ENCODE data around the gene LGALS12.

LGALS12 gene

DNA sequence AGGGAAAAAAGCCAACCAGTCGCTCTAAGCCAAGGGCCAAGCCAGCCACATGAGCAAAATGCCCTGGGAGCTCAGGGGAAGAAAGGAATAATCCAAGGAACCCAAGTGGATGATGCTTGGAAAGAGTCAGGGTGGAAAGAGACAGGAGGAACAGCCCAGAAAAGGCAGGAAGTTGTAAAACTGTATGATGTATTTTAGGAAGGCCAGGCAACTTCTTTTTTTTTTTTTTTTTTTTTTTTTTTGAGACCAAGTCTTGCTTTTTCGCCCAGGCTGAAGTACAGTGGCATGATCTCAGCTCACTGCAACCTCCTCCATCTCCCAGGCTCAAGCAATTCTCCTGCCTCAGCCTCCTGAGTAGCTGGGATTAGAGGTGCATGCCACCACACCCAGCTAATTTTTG is 1.6 kb downstream of the LGALS12 start:
- in situ Hi-C loops (cut with HindIII; ENCODE audit: low sequenced_read_pairs) = no loop called here
- H3K4me3 ChIP-seq (ENCODE audit: low read depth, low read length) = no peak overlapping the region
- no peak for DNase-seq (ENCODE audit: low read depth, low spot score)
- TF ChIP-seq, protein P1, sequence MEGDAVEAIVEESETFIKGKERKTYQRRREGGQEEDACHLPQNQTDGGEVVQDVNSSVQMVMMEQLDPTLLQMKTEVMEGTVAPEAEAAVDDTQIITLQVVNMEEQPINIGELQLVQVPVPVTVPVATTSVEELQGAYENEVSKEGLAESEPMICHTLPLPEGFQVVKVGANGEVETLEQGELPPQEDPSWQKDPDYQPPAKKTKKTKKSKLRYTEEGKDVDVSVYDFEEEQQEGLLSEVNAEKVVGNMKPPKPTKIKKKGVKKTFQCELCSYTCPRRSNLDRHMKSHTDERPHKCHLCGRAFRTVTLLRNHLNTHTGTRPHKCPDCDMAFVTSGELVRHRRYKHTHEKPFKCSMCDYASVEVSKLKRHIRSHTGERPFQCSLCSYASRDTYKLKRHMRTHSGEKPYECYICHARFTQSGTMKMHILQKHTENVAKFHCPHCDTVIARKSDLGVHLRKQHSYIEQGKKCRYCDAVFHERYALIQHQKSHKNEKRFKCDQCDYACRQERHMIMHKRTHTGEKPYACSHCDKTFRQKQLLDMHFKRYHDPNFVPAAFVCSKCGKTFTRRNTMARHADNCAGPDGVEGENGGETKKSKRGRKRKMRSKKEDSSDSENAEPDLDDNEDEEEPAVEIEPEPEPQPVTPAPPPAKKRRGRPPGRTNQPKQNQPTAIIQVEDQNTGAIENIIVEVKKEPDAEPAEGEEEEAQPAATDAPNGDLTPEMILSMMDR (IDR thresholded peaks at IDR 0.05; ENCODE audit: low read depth, low read length) = no peak

DNA sequence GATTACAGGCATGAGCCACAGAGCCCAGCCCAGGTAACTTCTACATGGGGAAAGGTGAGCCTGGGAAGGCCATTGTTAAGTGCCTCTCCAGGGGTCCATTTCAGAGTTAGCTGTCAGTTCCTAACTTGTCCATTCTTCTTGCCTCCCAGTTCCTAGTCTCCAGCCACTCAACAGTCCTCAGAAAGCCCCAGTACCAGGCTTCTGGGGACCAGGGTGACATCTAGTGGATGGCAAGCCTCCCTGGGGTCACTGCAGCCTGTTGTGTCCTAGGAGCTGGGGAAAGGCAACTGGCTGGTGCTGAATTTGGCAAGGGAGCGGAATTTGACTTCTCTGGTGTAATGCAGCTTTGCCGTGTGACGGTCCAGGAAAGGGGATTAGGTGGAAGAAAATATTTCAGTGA is 2.1 kb downstream of the LGALS12 start:
- no peak overlapping the region for H3K4me3 ChIP-seq (ENCODE audit: low read depth, low read length)
- TF ChIP-seq, protein P1 (IDR thresholded peaks at IDR 0.05; ENCODE audit: low read depth, low read length) = peak; percentile 23
- in situ Hi-C loops (cut with HindIII; ENCODE audit: low sequenced_read_pairs) = no loop called here
- DNase-seq (ENCODE audit: low read depth, low spot score) = no peak

DNA sequence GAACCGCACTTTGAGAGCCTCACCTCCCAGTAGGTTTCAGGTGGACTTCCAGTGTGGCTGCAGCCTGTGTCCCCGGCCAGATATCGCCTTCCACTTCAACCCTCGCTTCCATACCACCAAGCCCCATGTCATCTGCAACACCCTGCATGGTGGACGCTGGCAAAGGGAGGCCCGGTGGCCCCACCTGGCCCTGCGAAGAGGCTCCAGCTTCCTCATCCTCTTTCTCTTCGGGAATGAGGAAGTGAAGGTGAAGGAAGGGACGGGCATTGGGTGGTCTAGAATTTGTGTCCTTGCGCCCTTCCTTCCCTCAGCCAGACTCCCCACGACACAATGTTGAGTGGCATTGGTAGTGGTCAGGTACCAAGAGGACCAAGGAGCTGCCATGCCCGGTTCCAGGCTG is 2.9 kb downstream of the LGALS12 start:
- TF ChIP-seq, protein P1 (IDR thresholded peaks at IDR 0.05; ENCODE audit: low read depth, low read length) = no peak
- no peak for DNase-seq (ENCODE audit: low read depth, low spot score)
- in situ Hi-C loops (cut with HindIII; ENCODE audit: low sequenced_read_pairs) = no loop called here
- H3K4me3 ChIP-seq (ENCODE audit: low read depth, low read length) = no peak overlapping the region

DNA sequence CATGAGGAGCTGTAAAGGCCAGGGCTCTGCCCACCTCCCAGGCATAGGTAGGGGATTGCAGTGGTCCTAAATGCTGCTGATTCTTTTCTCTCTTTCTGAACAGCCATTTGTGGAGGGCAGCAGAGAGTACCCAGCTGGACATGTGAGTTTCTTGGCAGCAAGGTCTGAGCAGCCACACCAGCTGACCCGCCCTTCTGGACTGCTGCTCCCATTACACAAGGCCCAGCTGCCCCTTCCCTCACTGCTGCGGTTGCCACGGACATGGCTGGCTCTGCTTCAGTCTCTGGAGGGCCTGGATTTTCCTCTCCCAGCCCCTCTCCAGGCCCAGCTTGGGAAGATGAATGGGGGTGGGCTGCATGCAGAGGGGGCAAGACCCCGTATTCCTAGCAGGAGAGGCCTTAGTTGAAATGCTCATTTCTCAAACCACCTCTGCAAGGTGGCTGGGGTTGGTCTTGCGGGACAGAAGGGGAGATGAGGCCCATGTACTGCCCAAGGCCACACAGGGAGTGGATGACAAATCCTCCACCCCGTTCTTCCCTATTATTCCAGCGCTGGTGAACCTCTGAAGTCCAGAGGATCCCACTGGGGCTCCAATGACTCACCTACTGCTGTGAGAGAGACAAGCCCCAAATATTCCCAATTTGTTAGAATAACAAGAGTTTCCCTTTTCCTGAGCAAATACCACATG is 4.6 kb downstream of the LGALS12 start:
- peak; percentile 72 for DNase-seq (ENCODE audit: low read depth, low spot score)
- H3K4me3 ChIP-seq (ENCODE audit: low read depth, low read length) = no peak overlapping the region
- TF ChIP-seq, protein P1 (IDR thresholded peaks at IDR 0.05; ENCODE audit: low read depth, low read length) = no peak
- in situ Hi-C loops (cut with HindIII; ENCODE audit: low sequenced_read_pairs) = no loop called here

DNA sequence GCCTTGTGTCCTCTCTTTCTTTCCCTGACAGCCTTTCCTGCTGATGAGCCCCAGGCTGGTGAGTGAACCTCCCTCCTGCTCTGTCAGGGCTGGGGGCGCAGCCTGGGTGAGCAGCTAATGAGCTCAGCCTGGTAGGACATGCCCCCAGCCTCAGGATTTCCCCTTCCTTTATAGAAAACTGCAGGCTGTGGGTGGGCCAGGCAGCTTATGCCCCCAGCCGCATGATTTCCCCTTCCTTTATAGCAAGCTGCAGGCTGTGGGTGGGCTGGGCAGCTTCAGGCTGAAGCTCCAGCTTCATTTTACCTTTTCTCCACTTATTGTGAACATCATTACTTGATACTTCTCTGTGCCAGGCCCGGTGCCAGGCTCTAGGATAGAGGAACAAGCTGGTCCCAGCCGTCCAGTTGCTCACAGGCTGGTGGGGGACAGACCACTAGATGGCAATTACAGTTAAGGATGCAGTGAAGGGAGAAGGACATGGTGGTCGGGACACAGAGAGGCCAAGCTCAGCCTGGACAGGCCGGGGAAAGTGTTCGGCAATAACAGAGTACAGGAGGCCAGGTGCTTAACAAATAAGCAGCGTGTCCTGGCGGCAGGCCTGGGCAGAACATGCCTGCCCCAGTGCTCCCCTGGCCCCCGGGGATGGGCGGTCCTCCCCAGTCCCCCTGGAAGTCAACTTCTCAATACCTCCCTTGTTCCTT is 5.3 kb downstream of the LGALS12 start:
- TF ChIP-seq, protein P1 (IDR thresholded peaks at IDR 0.05; ENCODE audit: low read depth, low read length) = no peak
- in situ Hi-C loops (cut with HindIII; ENCODE audit: low sequenced_read_pairs) = no loop called here
- DNase-seq (ENCODE audit: low read depth, low spot score) = no peak
- H3K4me3 ChIP-seq (ENCODE audit: low read depth, low read length) = no peak overlapping the region

DNA sequence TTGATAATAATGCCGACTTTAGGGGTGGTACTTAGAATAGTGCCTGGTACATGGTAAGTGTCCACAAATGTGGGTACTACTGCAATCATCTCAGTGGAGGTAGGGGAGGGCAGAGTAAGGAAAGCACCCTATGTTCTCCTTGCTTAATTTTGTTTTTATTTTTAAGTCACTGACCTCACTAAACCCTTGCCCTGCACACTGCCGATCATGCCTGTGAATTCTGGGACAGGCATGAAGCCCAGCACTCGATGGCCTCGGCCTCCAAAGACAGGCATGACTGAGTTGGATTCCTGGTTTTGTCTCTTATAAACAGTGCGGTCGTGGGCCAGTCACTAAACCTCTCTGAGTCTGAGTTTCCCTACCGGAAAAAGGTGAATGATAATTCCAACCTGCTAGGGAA is 6.9 kb downstream of the LGALS12 start:
- in situ Hi-C loops (cut with HindIII; ENCODE audit: low sequenced_read_pairs) = no loop called here

More for the DNA sequence above, 6.9 kb downstream of the LGALS12 start:
- TF ChIP-seq, protein P1 (IDR thresholded peaks at IDR 0.05; ENCODE audit: low read depth, low read length) = no peak
- DNase-seq (ENCODE audit: low read depth, low spot score) = no peak
- H3K4me3 ChIP-seq (ENCODE audit: low read depth, low read length) = no peak overlapping the region
